Upper lobe of left lung (tissue), 6 donors: ENCODE results near the gene DYNC2H1. TPM values are rescaled to one million over a fixed set of nuclear protein-coding genes. Genes with fewer than 3 reads are reported as not detected.

Experiments
- ATAC-seq, 2 donors: fragments of 200-7000 bp; cut with Tn5 transposase; one replicate each; pipeline ENCODE4 v1.9.1; 2022; ENCODE audit warnings: mild to moderate bottlenecking in 2 of 2, moderate library complexity in 2 of 2; ENCODE audit not compliant: low FRiP score in 2 of 2
- DNase-seq, 2 donors: peaks; one replicate each; pipeline ENCODE4 v3.0.0-alpha.2; 2019 to 2020
- H3K27ac ChIP-seq, 4 donors: fragments of 200-600 bp; sonication (generic); one replicate each; pipeline ENCODE4 v1.5.1; 2016 to 2019
- H3K27me3 ChIP-seq, 4 donors: fragments of 200-600 bp; sonication (generic); one replicate each; pipeline ENCODE4 v1.5.1; 2017 to 2019
- H3K36me3 ChIP-seq, 4 donors: fragments of 200-600 bp; sonication (generic); one replicate each; pipeline ENCODE4 v1.5.1; 2016 to 2019
- H3K4me1 ChIP-seq, 4 donors: fragments of 200-600 bp; sonication (generic); one replicate each; pipeline ENCODE4 v1.5.1; 2018 to 2019
- H3K4me3 ChIP-seq, 4 donors: fragments of 200-600 bp; sonication (generic); one replicate each; pipeline ENCODE4 v1.5.1; 2017 to 2019; ENCODE audit warnings: mild to moderate bottlenecking in 2 of 4, moderate library complexity in 1 of 4
- H3K9me3 ChIP-seq, 4 donors: fragments of 200-600 bp; sonication (generic); one replicate each; pipeline ENCODE4 v1.5.1; 2018 to 2019
- CTCF ChIP-seq, 6 experiments: fragments of 450-650 bp in 4 of 6; fragments of 200-600 bp in 2 of 6; sonication (generic) in 2 of 6; IDR thresholded peaks; one replicate each; pipeline ENCODE4 v1.5.1; 2016 to 2019; ENCODE audit warnings: antibody characterized with exemption in 6 of 6
- EP300 ChIP-seq, 4 donors: sonication (generic); formaldehyde crosslinking; IDR thresholded peaks; one replicate each; pipeline ENCODE4 v1.5.1; 2017; ENCODE audit warnings: antibody characterized with exemption in 4 of 4, control low read depth in 2 of 4
- POLR2A ChIP-seq, 4 donors: fragments of 450-650 bp; IDR thresholded peaks; one replicate each; pipeline ENCODE4 v1.5.1; 2016 to 2017; ENCODE audit warnings: antibody characterized with exemption in 4 of 4, mild to moderate bottlenecking in 2 of 4
- POLR2AphosphoS5 ChIP-seq, 2 donors: sonication (generic); formaldehyde crosslinking; IDR thresholded peaks; one replicate each; pipeline ENCODE4 v1.5.1; 2017; ENCODE audit warnings: antibody characterized with exemption in 2 of 2
- WGBS, 2 donors: methylation state at CpG; one replicate each; pipeline ENCODE4 v1.1.5; 2017 to 2018; 5-methylcytosine and 5-hydroxymethylcytosine counted together
- total RNA-seq, 6 donors: library from RNA; depleted of rRNA in 4 of 6; stranded (reverse); fragments of >200 nt in 4 of 6; gene quantifications; one replicate each; pipeline versions ENCODE4 v1.1.0 to v1.2.1, GENCODE V29; 2016 to 2021
- donor health status: DM: no; HTN: no; CAD: no; lungs with moderate emphysema.
- donor health status: DM: no; HTN: yes; CAD: no; lungs with severe emphysema.

Gene DYNC2H1
- total RNA-seq, 6 donors from 2014 or later = 11.1 to 62.4 (median 23.2) TPM

- WGBS, 2 donors = 88 to 89% methylated on average over 5 of the region's 5 CpGs
- TF ChIP-seq CTCF (IDR thresholded peaks at IDR 0.05) (no peak), POLR2A (IDR thresholded peaks at IDR 0.05) (no peak), POLR2AphosphoS5 (IDR thresholded peaks at IDR 0.05) (no peak), EP300 (IDR thresholded peaks at IDR 0.05) (no peak)
- Histone ChIP-seq H3K27me3 (no peaks in the 10 kb centered on the region), H3K4me3 (no peak overlapping the region), H3K4me1 (no peaks in the 10 kb centered on the region), H3K27ac (no peak overlapping the region), H3K36me3 (no peaks in the 10 kb centered on the region), H3K9me3 (no peaks in the 10 kb centered on the region)
- DNase-seq (no peak), ATAC-seq (no peak)
These were observed 331.8 kb downstream of the DYNC2H1 start for GRCh38 chr11:103441021-103441420.

- H3K27me3 ChIP-seq = no peaks in the 10 kb centered on the region
- ATAC-seq = no peak
- no peaks in the 10 kb centered on the region for H3K36me3 ChIP-seq
- H3K4me1 ChIP-seq = no peaks in the 10 kb centered on the region
- no peak for DNase-seq
- WGBS, 2 donors = 69 to 84% methylated on average over 3 of the region's 3 CpGs
- H3K27ac ChIP-seq = no peak overlapping the region
- no peak overlapping the region for H3K4me3 ChIP-seq
- TF ChIP-seq EP300 (IDR thresholded peaks at IDR 0.05) (no peak), POLR2A (IDR thresholded peaks at IDR 0.05) (no peak), POLR2AphosphoS5 (IDR thresholded peaks at IDR 0.05) (no peak), CTCF (IDR thresholded peaks at IDR 0.05) (no peak)
- no peaks in the 10 kb centered on the region for H3K9me3 ChIP-seq
These were observed 339.7 kb downstream of the DYNC2H1 start for GRCh38 chr11:103448966-103449365.

- Histone ChIP-seq H3K4me1 (no peaks in the 10 kb centered on the region), H3K36me3 (no peaks in the 10 kb centered on the region), H3K9me3 (no peaks in the 10 kb centered on the region), H3K27me3 (no peaks in the 10 kb centered on the region), H3K27ac (no peak overlapping the region), H3K4me3 (no peak overlapping the region)
- 65 to 80% methylated on average over 4 of the region's 4 CpGs for WGBS, 2 donors
- no peak for DNase-seq
- ATAC-seq = no peak
- TF ChIP-seq POLR2AphosphoS5 (IDR thresholded peaks at IDR 0.05) (no peak), POLR2A (IDR thresholded peaks at IDR 0.05) (no peak), CTCF (IDR thresholded peaks at IDR 0.05) (no peak), EP300 (IDR thresholded peaks at IDR 0.05) (no peak)
These were observed 341.0 kb downstream of the DYNC2H1 start for GRCh38 chr11:103450241-103450640.

- WGBS, 2 donors = 75 to 76% methylated on average over 3 of the region's 3 CpGs
- TF ChIP-seq EP300 (IDR thresholded peaks at IDR 0.05) (no peak), POLR2AphosphoS5 (IDR thresholded peaks at IDR 0.05) (no peak), CTCF (IDR thresholded peaks at IDR 0.05) (no peak), POLR2A (IDR thresholded peaks at IDR 0.05) (no peak)
- Histone ChIP-seq H3K4me3 (no peak overlapping the region), H3K4me1 (no peaks in the 10 kb centered on the region), H3K27me3 (no peaks in the 10 kb centered on the region), H3K9me3 (no peaks in the 10 kb centered on the region), H3K27ac (no peak overlapping the region), H3K36me3 (no peaks in the 10 kb centered on the region)
- ATAC-seq = no peak
- DNase-seq = no peak
These were observed 343.9 kb downstream of the DYNC2H1 start for GRCh38 chr11:103453126-103453525.

GRCh38 chr11:103453915-103454709 lies 344.9 kb downstream of the DYNC2H1 start:
- H3K4me3 ChIP-seq = no peak overlapping the region
- no peak for ATAC-seq
- H3K9me3 ChIP-seq = no peaks in the 10 kb centered on the region
- DNase-seq = no peak
- H3K27ac ChIP-seq = no peak overlapping the region
- H3K4me1 ChIP-seq = no peaks in the 10 kb centered on the region
- 84 to 89% methylated on average over 4 of the region's 4 CpGs for WGBS, 2 donors
- TF ChIP-seq CTCF (IDR thresholded peaks at IDR 0.05) = no peak
- no peak for TF ChIP-seq POLR2A (IDR thresholded peaks at IDR 0.05)
- no peak for TF ChIP-seq POLR2AphosphoS5 (IDR thresholded peaks at IDR 0.05)
- TF ChIP-seq EP300 (IDR thresholded peaks at IDR 0.05) = no peak
- no peaks in the 10 kb centered on the region for H3K36me3 ChIP-seq
- no peaks in the 10 kb centered on the region for H3K27me3 ChIP-seq
